C1 segment of cervical spinal cord (tissue), 14 donors: Measurements from ENCODE around the gene TATDN2.
A peak's percentile ranks its signal among the peaks of the same experiment; 100 is the strongest.
"Not testable (repeated sequence)": the region's sequence is repeated elsewhere in the genome, so short reads cannot be mapped to it uniquely, and the experiment has no call there.

Experiments used
- DNase-seq, 14 donors: peaks; one replicate each; lab custom pipeline; 2025; lab: John Stamatoyannopoulos, UW

The TATDN2 gene

GRCh38 chr3:10235551-10235950 lies 12.7 kb upstream of the TATDN2 start:
- no peak for DNase-seq

GRCh38 chr3:10238345-10239183 lies 9.7 kb upstream of the TATDN2 start:
- no peak for DNase-seq

- DNase-seq = no peak
These were observed 7.5 kb upstream of the TATDN2 start for GRCh38 chr3:10240799-10241198.

DNA sequence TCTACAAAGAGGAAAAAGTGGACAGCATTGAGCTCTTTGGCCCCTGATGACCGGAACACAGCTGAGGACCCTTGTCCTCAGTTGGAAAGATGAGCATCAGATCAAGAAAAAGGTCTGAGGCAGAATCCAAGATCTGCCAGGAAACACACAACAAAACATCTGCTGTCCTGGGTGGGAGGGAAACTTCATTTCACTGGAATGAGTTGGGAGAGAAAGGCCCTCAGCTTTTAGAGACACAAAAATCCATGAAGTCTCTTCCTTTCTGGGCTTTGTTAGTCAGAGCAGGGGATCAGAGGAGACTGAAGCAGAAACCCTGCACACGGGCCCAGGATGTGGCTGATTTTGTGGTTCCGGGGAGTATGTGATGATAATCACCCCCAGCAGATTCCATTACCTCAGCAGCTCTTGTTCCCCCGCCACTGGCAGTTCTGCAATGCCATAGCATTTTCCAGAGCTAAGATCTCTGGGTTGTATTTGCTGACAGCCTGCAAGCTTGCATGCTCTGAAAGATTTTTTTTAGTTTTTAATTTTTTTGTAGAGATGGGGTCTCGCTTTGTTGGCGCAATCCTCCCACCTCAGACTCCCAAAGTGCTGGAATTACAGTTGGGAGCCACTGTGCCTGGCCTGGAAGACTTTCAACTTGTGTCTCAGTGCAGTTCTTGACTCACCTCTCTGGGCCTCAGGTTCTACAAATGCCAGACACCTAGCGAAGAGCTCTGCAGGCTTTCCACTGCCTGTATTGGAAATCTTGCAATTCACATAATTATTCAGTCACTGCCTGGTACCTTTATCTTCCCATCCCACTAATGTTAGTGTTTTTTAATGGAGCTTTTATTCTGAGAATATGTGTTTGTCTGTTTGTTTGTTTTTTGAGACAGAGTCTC lies 5.8 kb upstream of the TATDN2 start:
- no peak for DNase-seq

DNA sequence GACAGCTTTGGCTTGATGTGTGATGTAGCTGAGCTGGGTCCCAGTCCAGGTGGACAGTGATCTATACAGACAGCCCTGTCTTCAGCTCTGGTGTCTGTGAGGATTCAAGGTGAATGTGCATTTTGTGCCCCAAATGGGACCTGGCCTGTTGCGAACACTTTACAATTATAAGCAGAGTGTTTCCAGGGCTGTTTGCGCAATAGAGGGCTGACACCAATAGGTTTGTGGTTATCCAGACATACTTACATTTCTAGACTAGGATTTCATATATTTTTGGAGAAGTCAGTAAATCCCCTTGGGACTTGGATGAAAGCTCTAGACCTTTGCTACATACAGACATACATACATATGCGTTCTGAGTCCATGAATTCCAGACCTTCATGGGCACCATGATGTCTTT lies 4.2 kb upstream of the TATDN2 start:
- no peak for DNase-seq

DNA sequence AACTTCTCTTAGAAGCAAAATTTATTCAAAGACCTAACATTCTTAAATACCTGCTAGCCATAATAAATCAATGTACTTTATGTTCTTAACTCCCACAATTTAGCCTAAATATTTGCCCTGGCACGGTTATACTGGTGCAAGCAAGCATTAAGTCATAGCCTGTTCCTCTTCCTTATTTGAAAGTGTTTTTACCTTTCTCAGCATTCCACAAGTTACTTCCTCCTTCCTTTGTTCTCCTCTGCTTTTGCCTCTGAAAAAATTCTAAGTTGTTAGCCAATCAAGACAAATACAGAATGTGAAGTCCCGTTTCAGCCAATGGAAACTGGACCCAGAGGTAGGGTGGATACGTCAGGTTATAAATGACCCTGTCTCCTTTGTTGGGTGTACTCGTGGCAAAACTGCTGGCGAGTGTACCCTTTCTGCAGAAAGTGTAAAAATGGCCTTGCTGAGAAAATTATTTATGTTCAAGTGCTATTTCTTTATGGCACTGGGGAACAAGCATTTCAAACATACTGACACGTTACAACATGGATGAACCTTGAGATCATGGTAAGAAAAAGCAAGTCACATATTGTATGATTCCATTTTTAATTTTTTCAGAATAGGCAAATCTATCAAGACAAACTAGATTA lies 3.1 kb upstream of the TATDN2 start:
- no peak for DNase-seq

DNA sequence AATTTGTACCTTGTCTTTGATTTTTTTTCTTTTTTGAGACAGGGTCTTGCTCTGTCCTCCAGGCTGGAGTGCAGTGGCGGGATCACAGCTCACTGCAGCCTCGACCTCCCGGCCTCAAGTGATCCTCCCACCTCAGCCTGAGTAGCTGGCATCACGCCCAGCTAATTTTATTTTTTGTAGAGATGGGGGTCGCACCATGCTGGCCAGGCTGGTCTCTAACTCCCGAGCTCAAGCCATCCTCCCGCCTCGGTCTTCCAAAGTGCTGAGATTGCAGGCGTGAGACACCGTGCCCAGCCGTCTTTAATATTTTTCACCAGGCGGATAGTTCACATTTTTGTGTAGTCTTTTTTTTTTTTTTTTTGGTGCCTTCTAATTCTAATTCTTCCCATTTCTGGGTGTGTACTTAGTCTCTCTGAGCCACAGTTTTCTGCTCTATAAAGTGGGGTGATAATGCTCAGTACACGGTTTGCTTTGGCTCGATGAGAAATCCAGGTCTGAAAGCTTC lies 528 bp upstream of the TATDN2 start:
- no peak for DNase-seq

- DNase-seq = peak in 5 of 14 donors; percentile 17 to 47 (median 27)
These were observed 907 bp downstream of the TATDN2 start for GRCh38 chr3:10248984-10249748.

DNA sequence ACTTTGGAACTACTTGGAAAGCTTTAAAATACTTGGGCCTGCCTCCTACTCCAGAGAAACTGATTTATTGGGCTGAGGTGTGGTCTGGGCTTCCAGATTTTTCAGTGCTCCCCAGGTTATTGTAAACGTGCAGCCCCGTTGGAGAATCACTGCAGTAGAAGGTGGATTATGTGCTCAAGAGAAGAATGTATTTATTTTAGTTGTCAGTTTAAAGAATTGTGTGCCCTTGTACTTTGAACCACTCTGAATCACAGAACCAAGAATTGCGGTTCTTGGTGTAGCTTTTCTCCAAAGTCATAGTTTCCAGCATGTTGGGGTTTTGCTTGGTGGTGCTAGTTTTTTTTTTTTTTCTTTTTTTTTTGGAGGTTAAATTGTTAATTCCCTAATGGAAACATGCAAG lies 1.6 kb downstream of the TATDN2 start:
- no peak for DNase-seq

DNA sequence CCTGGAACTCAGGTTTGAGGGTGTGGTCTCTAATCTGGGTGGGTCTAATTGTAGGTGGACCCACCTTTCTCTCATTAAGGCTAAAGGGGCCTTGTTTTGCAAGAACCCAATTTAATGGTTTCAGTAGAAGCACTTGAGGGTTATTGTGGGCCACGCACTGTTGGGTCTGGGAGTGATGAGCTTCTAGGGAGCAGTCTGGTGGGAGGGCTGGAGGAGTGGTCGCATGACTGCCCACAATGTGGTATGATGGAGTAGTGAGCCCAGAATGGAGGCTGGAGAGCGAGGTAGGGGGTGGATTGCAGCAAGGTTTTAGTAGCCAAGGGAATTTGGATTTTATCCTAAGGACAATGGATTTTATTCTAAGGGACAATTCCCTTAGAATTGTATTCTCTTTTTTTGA lies 2.7 kb downstream of the TATDN2 start:
- no peak for DNase-seq

- DNase-seq = no peak
These were observed 5.5 kb downstream of the TATDN2 start for GRCh38 chr3:10253731-10254130.

DNA sequence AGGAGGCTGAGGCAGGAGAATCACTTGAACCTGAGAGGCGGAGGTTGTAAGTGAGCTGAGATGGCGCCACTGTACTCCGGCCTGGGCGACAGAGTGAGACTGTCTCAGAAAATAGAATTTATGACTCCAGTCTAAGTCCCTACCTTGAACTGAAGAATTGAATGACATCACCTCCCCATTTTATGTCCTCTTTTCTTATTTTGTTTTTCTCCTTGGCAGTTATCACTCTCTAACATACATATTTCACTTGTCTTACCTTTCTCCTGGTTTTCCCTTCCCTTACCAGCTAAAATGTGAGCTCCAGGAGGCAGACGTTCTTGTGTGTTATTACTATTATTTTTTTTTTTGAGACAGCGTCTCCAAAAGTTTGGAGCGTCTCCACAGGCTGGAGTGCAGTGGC lies 7.6 kb downstream of the TATDN2 start:
- no peak for DNase-seq

GRCh38 chr3:10259036-10259435 lies 10.8 kb downstream of the TATDN2 start:
- DNase-seq = no peak

DNA sequence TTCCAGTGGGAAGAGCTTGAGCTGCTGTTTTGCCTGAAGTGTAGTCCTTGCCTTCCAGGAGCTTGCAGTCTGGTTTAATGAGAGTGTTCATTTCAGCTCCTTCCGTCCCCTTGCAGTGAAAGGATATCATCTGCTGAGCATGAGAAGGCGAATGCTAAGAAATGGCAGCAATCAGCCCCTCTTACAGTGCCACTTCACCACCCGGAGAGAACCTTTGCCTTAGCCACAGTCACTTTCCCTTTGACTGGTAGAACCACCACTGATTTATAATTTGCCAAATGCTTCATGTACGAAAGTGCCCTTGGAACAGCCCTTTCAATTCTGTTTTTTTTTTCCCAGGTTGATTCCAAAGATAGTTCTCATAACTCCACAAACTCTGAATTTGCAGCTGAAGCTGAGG lies 11.5 kb downstream of the TATDN2 start:
- no peak for DNase-seq

DNA sequence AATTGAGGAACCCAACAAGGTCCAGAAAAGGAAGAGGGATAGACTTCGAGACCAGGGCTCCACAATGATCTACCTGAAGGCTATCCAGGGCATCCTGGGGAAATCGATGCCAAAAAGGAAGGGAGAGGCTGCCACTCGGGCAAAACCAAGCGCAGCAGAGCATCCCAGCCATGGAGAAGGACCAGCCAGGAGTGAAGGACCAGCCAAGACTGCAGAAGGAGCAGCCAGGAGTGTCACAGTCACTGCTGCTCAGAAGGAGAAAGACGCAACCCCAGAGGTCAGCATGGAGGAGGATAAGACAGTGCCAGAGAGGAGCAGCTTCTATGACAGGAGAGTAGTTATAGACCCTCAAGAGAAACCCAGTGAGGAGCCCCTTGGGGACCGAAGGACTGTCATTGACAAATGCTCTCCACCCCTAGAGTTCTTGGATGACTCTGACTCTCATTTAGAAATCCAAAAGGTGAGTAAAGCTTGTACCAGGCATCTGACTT lies 12.0 kb downstream of the TATDN2 start:
- no peak for DNase-seq

DNA sequence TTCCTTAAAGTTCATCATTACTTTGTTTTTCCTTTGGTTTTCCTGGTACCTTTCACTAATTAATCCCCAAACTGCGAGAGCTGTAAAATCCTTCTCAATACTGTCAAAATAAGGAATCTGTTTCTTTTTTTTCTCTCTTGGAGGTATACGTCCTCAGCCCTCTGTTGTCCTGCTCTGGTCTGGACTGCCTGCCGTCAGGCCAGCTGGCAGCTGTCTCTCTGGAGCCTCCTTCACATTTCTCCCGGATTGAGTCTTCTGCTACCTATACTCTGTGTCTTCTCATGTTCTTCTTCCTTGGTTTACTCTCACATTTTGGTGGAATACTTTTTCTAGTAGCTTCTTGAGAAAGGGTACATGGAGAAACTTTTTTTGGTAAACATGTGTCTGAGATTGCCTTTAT lies 13.8 kb downstream of the TATDN2 start:
- DNase-seq = peak in 1 of 14 donors; percentile 13

DNA sequence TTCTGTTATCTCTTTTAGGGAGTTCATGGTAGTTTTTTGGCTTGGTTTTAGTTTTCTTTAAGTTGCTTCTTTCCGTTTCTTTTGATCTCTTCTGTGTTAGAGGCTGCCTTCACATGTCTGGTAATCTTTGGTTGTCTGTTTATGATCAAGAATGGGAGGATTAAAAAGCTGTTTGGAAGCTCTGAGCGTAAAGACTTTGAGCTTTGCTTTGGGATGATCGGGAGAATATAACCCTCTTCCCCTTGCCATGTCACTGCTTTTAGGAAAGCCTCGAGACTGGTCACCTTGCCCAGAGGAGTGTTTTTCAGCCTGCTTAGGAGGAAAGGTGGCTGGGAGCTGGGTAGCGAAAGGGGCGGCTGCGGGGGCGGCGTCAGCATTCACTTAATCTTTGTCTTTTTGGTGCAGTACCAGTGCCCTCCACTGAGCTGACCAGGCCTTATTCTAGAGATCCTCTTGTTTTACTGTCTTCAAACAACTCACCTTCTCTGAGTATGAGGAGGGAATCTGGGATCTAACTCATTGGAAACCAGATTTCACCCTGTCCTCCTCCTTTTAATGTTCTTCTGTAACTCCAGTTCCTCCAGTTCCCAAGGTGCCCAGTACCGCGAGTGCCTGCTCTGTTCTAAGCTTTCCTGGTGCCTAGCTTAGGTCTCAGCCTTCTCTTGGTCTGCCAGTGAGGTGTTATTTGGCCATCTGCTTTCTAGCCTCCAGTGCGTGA lies 15.5 kb downstream of the TATDN2 start:
- peak in 1 of 14 donors; percentile 11 for DNase-seq

- DNase-seq = no peak
These were observed 17.6 kb downstream of the TATDN2 start for GRCh38 chr3:10265833-10266232.

- DNase-seq = not testable (repeated sequence)
These were observed 18.7 kb downstream of the TATDN2 start for GRCh38 chr3:10266936-10267335.

GRCh38 chr3:10268116-10268515 lies 19.9 kb downstream of the TATDN2 start:
- DNase-seq = no peak
